GM18861 (cell line): Measurements from ENCODE around the gene KLC1.

Experiments used
- ATAC-seq: cut with Tn5 transposase; IDR thresholded peaks from one replicate; pipeline ENCODE4 v1.9.1; 2021; ENCODE audit not compliant: unreplicated experiment

Gene KLC1

DNA sequence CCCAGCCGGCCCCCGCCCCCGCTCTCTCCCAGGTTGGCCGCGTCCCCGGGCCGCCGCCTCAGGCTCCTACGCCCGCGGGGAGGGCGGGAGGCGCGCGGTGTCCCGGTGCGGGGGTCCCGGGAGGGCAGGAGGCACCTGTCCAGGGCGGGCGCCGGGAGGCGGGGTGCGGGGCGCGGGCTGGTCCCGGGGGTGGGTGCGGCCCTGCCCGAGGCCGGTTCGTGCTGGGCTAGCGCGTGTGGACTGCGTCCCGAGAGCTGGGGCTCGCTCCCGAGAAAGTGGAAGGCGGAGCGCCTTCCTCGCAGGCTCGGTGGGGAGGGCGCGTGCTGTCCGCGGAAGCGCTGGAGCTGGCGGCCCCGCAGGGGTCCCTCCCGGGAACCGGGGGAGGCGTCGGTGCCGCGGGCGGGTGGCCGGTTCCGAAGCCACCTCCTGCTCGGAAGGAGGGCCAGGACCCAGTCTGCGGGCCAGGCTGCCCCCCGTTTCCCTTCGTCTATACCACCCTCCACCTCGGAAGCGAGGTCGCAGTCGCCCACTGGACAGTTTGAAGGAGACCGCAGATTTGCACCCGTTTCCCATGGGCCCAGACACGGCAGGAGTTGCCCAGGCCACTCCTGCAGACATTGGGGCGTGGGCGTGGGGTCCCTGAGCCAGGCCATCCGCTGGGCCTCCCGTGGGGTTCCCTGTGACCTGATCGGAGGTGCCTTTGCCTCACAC lies 87.2 kb downstream of the KLC1 start:
- ATAC-seq, result no peak

DNA sequence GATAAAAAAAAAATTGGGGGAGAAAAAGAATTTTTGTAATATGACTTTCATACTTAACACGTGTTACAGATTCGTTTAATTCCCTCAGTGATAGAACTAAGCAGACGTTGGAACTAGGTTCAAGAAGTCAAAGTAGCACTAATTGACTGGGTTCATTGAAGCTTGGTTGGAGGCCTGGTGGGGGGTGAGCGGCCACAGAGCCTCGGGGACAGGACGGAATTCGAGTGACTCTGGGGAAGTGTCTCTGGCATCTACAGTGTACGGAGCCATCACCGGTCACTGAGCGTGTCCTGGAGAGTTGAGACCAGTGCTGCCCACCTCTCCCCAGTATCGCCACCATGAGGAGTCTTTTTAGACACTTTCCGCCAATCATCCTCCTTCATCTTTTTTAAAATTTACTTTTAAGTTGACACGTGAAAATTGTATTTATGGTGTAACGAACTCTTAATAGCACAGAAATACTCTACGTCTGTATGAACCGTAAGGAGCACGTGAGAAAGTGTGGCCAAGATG lies 87.9 kb downstream of the KLC1 start:
- ATAC-seq, result no peak

DNA sequence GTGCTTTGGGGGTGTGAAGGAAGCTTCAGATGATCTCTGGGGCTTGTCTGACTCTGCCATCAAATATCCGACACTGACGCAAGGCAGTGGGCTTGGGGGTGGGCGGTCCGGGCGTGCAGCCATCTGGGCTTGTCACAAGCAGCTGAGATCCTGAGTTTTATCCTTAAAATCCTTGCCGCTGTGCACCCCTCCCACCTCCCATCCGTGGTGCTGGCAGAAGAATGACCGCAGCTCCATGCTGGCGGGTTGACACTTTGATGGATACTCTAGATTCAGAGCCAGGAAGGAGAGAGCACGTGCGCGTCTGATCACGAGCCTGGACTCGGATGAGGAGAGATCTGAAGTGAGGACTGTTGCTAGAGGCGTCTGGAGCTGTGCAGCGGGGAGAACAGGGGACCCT lies 89.6 kb downstream of the KLC1 start:
- no peak for ATAC-seq

DNA sequence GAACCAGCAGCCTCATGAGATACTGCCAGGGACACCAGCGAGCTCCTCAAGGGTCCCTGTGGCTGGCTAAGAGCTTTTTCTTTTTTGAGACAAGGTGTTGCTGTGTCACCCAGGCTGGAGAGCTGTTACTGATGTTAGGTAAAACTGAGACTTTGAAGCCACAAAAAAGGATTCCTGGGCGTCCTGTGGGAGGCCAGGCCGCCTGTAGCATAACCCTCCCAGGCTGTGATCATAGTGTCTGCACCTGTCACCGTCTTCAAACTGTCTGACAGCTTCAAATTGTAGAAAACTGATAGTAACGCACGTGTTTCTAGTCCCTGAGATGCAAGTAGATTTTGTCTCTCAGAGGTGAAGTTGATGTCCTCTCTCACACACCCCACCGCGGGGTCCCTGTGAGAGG lies 90.7 kb downstream of the KLC1 start:
- no peak for ATAC-seq

DNA sequence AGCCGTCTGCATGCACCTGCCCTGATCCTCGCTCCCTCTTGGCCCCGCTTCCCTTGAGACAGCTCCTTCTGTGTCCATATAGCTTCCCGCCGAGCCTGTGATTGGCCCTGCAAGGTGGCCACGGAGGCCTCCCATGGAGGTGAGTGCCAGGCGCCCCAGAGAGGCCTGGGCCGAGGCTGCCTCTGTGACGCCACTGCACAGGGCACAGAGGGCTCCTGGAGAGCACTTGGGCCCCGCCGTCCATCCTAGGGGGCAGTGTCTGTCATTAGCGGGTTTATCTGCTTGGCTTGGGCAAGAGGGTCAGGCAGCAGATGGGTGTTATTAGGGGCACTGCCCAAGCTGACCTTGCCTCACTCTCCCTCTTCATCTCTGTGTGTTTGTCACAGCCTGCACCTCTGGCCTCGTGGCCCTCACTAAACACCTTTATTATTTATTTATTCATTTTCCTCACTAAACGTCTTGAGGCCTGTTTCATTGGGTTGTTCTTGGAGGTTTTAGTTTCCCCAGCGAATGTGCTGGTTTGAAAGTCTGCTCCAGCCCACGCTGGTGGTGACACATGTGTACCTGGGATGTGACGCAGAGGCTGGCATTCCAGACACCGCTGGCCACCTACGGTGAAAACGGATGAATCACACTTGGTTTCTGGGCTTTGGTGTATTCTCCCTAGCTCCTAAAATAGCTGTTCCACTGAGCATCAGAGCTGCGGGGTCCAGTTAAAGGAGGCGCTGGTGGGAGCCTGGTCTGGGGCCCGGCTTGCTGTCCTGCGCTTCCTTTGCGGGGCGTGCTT lies 92.5 kb downstream of the KLC1 start:
- ATAC-seq, result no peak

DNA sequence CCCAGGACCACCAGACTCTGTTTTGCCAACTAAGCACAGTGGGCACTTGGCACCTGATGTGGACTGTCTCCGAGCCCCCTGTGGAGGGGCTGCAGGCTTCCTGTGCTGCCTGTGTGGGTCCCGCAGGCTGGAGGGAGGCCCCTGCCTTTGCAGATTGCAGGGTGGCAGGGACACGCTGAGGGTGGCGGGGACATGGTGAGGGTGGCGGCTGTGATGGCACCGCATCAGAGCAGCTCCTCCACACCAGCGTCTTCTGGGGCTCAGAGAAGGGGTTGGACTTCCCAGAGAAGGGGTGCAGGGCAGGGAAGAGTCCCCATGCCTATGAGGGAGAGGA lies 94.7 kb downstream of the KLC1 start:
- no peak for ATAC-seq

DNA sequence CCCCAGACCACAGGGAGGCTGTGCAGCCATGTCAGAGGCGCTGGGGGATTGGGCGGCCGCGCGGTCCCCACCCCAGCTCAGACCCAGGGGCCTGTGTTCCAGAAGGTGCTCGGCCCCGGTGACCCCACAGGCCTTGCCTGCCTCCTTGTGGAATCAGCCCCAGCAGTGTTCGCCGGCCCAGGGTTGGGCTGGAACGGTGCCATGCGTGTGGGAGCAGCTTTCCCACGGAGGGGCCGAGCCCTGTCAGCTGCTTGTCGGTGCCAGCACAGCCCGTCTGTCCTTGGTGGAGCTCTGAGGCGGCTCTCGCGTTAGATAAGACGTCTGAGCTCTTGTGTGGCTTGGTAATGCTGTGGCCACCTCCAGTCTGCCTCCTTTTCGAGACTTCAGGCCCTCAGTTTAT lies 95.1 kb downstream of the KLC1 start:
- ATAC-seq, result no peak

DNA sequence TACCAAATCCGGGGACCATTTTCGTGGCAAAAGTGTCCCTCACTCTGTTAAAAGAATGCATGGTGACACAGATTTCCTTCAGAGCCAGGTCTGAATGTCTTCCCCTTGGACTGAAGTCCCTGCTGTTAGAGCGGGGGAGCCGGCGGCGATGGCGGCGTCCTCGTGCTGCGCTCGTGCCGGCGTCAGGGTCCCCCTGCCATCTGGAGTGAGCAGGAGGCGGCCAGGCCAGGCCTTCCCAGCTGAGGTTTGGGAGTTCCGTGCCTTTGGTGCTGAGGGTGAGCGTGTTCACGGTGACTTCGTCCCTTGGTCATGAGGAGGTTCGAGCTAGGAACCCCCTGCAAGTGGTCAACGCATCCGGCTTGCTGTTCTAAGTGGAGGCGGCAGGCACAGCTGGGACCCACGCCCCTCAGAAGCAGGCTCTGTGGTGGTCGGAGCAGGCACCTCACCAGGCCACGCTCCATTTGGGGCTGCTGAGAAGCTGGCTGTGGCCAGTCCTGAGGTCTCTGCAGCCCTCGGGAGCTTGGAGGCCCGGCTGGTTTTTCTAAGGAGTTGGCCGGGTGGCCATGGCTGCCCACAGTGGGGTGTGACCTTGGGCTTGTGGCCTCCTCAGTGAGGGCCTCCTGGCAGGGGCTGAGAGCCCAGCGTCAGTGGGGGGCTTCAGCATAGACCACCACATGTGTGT lies 96.1 kb downstream of the KLC1 start:
- no peak for ATAC-seq

DNA sequence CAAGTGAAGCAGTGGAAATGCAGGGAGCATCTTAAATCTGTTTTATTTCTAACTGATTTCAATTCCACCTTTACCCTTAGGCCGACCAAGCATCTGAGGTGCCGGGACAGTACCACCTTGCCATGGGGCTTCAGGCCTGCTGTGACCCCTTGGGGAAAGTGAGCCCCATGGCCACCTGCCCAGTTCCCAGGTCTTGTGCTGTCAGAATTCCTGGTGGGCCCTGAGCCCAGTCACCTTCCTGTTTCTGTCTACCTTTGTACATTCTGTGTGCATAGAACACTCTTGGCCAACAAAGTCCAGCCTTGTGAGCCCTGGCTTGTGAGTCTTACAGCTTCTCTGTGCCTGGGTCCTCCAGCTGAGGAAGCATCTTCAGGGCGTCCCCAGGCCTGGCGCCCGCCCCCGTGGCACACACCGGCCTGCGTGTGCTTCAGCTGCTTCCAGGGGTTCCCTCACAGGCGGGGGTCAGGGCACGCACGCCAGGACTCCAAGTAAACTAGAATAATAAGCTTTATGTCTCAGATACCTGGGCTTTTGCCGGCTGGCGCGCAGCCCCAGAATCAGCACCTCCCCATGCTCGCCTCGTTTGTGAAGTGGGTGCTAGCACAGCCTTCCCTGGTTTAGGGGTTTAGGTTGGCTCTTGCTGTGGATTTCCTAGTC lies 96.9 kb downstream of the KLC1 start:
- ATAC-seq, result no peak

DNA sequence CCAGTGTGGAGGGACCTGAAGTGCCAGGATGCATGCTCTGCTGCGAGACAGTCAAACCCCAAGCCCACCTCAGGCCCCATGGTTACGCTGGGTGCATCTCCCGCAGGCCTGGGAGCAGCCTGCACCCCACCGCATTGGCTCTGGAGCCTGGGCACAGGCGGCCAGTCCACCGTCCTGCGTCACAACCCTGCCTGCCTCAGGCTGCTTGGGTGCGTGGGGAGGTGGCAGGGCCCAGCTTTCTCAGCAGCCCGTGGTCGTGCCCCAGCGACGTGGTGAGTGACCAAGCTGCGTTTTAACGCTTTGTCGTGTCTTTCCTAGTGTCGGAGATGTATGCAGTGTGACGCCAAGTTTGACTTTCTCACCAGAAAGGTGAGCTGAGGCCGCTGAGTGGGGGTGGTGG lies 97.5 kb downstream of the KLC1 start:
- no peak for ATAC-seq

DNA sequence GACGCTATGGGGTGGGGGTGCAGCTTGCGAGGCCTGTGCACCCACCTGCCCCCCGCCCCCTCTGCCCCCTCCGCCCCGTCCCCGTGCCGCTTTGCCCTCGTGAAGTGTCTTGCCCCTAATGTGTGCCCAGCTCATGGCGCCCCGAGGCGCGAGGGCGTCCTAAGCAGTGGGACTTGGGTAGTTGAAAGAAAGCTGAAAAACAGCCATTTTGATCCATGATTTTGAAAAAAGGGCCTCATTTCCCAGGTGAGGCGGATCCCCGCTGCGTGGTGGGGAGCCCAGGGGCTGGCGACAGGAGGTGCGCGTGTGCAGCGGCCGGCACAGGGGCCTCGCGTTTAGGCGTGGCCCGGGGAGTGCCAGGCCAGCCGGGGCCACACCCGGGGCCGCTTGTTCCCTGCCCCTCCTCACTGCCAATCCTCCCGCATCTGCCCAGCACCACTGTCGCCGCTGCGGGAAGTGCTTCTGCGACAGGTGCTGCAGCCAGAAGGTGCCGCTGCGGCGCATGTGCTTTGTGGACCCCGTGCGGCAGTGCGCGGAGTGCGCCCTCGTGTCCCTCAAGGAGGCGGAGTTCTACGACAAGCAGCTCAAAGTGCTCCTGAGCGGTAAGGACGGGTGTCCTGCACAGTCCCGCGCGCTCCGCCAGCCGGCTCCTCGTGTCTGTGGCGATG lies 98.4 kb downstream of the KLC1 start:
- no peak for ATAC-seq

DNA sequence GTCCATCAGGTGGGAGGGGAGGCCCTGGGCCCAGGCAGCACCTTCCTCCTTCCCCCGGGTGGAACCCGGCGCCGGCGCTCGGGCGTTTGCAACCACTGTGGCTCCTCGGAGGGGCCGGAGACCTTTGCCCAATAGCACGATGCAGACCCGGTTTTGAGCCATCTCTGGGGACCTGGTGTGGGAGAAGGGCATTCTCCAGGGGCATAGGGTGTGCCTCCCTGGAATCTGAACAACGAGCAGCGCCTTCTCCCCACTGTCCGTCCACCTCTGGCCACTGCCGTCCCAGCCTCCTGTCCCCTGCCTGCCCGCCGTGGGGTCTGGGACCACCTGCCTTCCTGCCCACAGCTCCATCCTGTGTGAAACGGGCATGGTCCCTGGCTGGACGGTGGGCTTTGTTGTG lies 99.1 kb downstream of the KLC1 start:
- no peak for ATAC-seq

DNA sequence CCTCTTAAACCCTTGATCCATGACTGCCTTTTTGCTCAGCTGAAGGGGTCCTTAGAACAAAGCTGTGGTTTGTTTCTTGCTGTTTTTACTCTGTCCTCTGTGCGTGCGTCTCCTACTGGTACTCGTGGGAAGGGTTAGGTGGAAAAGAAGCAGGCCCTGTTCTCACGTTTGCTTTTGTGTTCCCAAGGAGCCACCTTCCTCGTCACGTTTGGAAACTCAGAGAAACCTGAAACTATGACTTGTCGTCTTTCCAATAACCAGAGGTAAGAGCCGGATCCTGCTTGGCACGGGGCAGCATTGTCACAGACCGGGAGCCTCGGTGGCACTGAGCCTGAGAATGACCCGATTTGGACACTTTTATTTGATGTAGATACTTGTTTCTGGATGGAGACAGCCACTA lies 99.7 kb downstream of the KLC1 start:
- no peak for ATAC-seq

DNA sequence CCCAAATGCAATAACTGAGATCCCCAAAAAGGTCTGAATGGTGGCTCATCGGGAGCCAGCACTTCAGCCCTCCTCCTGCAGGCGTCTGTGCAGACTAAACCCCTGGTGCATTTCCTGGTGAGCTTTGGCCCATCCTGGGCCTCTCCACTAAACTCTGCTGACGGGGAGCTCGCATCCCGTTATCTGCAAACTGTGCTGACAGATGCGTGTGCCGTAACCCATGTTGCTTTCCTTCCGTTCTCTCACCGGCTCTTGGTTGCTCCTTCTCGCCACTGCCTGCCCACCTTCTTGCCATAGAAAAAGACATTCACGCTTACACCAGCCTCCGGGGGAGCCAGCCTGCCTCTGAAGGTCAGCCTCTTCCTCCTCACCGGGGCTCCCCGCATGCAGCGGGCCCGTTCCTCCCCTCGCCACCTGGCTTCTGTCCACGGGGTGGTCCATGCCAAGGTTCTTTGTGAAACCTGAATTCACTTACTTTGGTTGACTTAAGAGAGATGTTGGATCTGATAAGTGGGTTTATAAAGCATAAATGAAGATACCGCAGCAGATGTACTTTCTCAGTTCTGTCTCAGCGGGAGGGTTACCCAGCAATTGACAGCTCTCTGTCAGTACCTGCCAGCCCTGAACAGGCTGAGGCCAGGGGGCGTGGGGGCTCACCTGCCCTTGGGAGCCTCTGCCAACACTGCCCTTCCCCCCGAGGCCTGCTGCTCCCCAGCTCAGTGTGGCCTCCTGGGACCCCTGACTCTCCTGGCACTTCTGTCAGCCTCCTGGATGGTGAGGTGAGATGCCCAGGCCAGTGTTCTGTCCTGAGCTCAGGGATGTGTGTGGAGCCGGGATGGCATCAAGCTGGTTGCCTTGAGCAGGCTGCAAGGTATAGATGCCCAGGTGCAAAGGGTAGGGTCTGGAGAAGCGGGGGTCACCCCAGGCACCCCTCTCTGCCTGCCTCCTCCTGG lies 100.8 kb downstream of the KLC1 start:
- no peak for ATAC-seq

DNA sequence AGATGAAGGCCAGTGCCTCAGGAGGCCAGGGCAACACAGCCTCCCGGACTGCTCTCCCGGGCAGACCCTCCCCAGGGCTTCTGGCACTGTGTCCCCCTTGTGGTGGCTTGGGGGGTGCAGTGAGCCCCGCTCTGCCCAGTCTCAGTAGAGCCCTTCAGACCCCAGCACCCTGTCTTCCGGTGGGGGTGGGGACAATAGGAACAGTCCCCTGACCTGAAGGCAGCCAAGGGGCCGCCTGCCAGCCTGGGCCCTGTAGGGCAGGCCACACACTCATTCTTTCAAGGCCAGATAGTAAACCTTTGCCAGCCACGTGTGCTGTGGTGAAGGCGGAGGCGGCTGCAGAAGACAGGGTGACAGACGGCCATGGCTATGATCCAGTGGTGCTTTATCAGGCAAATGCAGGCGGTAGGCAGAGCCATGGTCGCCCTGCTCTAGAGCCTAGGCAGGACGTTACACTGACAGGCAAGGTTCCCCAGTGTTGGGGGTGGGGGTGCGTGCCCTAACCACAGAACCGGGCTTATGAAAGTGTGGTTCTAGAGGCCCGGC lies 101.6 kb downstream of the KLC1 start:
- no peak for ATAC-seq

DNA sequence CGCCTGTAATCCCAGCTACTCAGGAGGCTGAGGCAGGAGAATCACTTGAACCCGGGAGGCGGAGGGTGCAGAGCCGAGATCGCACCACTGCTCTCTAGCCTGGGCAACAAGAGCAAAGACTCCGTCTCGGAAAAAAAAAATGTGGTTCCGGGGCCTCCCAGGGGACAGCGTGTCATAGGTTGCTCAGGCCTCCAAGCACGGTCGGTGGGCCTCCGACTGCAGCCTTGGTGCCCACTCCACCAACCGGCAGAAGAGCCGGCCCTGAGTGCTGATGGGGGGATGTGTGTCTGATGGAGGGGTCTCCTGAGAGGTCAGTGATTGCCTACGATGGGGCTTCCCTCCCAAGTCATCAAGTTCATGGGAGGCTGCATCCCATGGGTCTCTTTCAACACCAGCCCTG lies 102.5 kb downstream of the KLC1 start:
- ATAC-seq, result no peak

DNA sequence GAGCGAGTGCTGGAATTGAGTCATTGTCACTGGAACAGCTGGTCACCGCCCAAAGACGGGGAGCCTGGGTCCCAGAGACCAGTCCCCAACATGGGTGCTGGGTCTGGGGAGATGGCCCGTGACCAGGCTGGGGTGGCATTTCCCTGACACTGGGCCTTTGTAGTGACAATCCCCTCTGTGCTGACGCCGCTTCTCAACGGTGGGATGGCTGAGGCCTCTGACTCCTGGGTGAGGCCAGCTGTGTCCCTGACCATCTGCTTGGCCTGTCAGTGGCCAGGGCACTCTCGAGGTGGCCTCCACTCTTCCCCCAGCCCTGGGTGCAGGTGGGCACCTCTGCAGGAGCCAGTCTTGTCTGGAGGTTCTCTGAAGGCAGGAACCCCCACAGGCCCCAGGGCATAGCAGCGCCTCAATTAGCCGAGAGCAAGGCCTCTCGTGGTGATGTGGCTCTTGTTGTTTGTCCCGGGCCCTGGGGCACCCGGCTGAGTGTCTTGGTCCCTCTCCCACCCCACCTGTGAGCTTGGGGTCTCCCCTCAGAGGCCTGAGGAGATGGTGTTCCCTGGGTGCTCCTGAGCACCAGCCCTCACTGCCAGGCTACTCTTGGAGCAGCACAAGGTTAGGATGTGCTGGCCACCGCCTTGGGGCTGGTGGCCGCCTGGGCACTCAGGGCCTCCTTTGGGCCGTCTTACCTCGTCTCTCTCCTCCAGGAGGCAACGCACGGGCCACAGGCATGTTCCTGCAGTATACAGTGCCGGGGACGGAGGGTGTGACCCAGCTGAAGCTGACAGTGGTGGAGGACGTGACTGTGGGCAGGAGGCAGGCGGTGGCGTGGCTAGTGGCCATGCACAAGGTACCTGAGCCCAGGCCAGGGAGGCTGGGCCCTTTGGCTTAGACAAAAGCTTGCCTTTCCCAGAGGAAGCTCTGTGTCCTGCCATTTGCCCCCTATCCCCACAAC lies 103.2 kb downstream of the KLC1 start:
- no peak for ATAC-seq

DNA sequence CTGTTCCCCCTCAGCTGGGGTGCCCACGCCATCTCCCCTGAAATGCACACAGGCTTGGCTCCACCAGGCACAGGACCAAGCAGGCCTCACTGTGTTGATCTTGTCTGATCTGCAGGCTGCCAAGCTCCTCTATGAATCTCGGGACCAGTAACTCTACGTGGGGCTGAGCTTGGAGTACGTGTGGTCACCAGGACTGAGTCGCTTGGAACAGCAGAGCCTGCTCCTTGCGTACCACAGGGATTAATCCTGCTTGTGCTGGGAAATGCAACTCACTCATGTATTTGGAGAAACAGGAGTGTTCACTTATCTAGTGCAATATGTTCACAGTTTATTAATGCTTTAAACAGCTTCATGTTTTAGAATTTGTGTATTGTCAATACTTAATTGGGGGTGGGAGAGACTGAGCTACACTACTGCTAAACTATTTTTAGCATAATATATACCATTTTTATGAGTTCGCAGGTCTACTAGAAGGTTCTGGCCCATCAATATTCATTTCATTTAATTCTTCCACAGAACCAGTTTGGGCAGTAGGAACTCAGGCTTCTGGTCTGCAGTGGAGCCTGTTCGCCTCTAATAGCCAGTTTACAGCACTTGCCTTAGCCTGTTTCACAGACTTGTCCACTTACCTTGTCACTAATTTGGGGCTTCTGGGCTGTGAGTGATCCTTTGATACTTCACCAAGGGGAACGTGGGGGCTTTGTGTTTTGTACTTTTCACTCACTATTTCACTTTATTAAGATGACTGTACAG lies 104.0 kb downstream of the KLC1 start:
- no peak for ATAC-seq
